Activated naive CD4-positive, alpha-beta T cell treated with anti-CD3 and anti-CD28 coated beads, Interleukin-2, amount 50 U/mL, for 24 hours (primary cell): Measurements from ENCODE around the gene CACNA2D3.

Source experiments
- H3K27ac Mint-ChIP-seq: one replicate; pipeline ENCODE4 v1.8.0; 2021; ENCODE audit warnings: mild to moderate bottlenecking, mixed read lengths
- H3K27me3 Mint-ChIP-seq: one replicate; pipeline ENCODE4 v1.8.0; 2021; ENCODE audit warnings: mixed read lengths
- H3K36me3 Mint-ChIP-seq: one replicate; pipeline ENCODE4 v1.8.0; 2021; ENCODE audit warnings: mixed read lengths
- H3K4me1 Mint-ChIP-seq: one replicate; pipeline ENCODE4 v1.8.0; 2021; ENCODE audit warnings: mixed read lengths
- H3K4me3 Mint-ChIP-seq: one replicate; pipeline ENCODE4 v1.8.0; 2021; ENCODE audit warnings: mild to moderate bottlenecking, mixed read lengths
- H3K9me3 Mint-ChIP-seq: one replicate; pipeline ENCODE4 v1.8.0; 2021; ENCODE audit warnings: mixed read lengths

CACNA2D3 gene

GRCh38 chr3:54299169-54299935 is 177.0 kb downstream of the CACNA2D3 start:
- H3K4me3 Mint-ChIP-seq, result no peak overlapping the region
- H3K27ac Mint-ChIP-seq, result no peak overlapping the region
- H3K36me3 Mint-ChIP-seq, result no peaks in the 10 kb centered on the region
- H3K9me3 Mint-ChIP-seq, result peaks cover 4% of the 10 kb centered on the region
- peaks cover 5% of the 10 kb centered on the region for H3K27me3 Mint-ChIP-seq
- no peaks in the 10 kb centered on the region for H3K4me1 Mint-ChIP-seq

GRCh38 chr3:54303517-54304375 is 181.4 kb downstream of the CACNA2D3 start:
- no peaks in the 10 kb centered on the region for H3K4me1 Mint-ChIP-seq
- H3K27ac Mint-ChIP-seq, result no peak overlapping the region
- no peak overlapping the region for H3K4me3 Mint-ChIP-seq

GRCh38 chr3:54304877-54305276 is 182.5 kb downstream of the CACNA2D3 start:
- Mint-ChIP-seq H3K9me3 (peaks cover 1% of the 10 kb centered on the region), H3K4me3 (no peak overlapping the region), H3K4me1 (no peaks in the 10 kb centered on the region), H3K27me3 (peaks cover 1% of the 10 kb centered on the region), H3K36me3 (no peaks in the 10 kb centered on the region), H3K27ac (no peak overlapping the region)

More at GRCh38 chr3:54303517-54304375, 181.4 kb downstream of the CACNA2D3 start:
- Mint-ChIP-seq H3K36me3 (no peaks in the 10 kb centered on the region), H3K9me3 (peaks cover 4% of the 10 kb centered on the region), H3K27me3 (peaks cover 1% of the 10 kb centered on the region)

GRCh38 chr3:54305409-54306099 is 183.2 kb downstream of the CACNA2D3 start:
- no peaks in the 10 kb centered on the region for H3K9me3 Mint-ChIP-seq
- no peak overlapping the region for H3K27ac Mint-ChIP-seq
- H3K27me3 Mint-ChIP-seq, result peaks cover 1% of the 10 kb centered on the region
- H3K4me3 Mint-ChIP-seq, result no peak overlapping the region
- H3K36me3 Mint-ChIP-seq, result no peaks in the 10 kb centered on the region
- no peaks in the 10 kb centered on the region for H3K4me1 Mint-ChIP-seq

GRCh38 chr3:54307566-54308180 is 185.3 kb downstream of the CACNA2D3 start:
- no peak overlapping the region for H3K4me3 Mint-ChIP-seq
- no peaks in the 10 kb centered on the region for H3K36me3 Mint-ChIP-seq

GRCh38 chr3:54309601-54310000 is 187.2 kb downstream of the CACNA2D3 start:
- Mint-ChIP-seq H3K4me3 (no peak overlapping the region), H3K27me3 (peaks cover 1% of the 10 kb centered on the region), H3K27ac (no peak overlapping the region), H3K4me1 (no peaks in the 10 kb centered on the region), H3K36me3 (no peaks in the 10 kb centered on the region), H3K9me3 (no peaks in the 10 kb centered on the region)

More at GRCh38 chr3:54307566-54308180, 185.3 kb downstream of the CACNA2D3 start:
- no peaks in the 10 kb centered on the region for H3K4me1 Mint-ChIP-seq
- H3K9me3 Mint-ChIP-seq, result no peaks in the 10 kb centered on the region
- H3K27ac Mint-ChIP-seq, result no peak overlapping the region
- H3K27me3 Mint-ChIP-seq, result peaks cover 1% of the 10 kb centered on the region

- H3K27me3 Mint-ChIP-seq, result peaks cover 1% of the 10 kb centered on the region
- no peaks in the 10 kb centered on the region for H3K9me3 Mint-ChIP-seq
- H3K27ac Mint-ChIP-seq, result no peak overlapping the region
- no peak overlapping the region for H3K4me3 Mint-ChIP-seq
- H3K4me1 Mint-ChIP-seq, result no peaks in the 10 kb centered on the region
- no peaks in the 10 kb centered on the region for H3K36me3 Mint-ChIP-seq
Measured at GRCh38 chr3:54311211-54311747, 188.9 kb downstream of the CACNA2D3 start.

- Mint-ChIP-seq H3K9me3 (no peaks in the 10 kb centered on the region), H3K4me1 (no peaks in the 10 kb centered on the region), H3K4me3 (no peak overlapping the region), H3K36me3 (no peaks in the 10 kb centered on the region), H3K27ac (no peak overlapping the region), H3K27me3 (no peaks in the 10 kb centered on the region)
Measured at GRCh38 chr3:54312156-54312899, 190.0 kb downstream of the CACNA2D3 start.

GRCh38 chr3:54313418-54313817 is 191.1 kb downstream of the CACNA2D3 start:
- no peaks in the 10 kb centered on the region for H3K36me3 Mint-ChIP-seq
- H3K27ac Mint-ChIP-seq, result no peak overlapping the region

GRCh38 chr3:54321520-54321919 is 199.2 kb downstream of the CACNA2D3 start:
- Mint-ChIP-seq H3K4me3 (no peak overlapping the region), H3K27ac (no peak overlapping the region), H3K9me3 (no peaks in the 10 kb centered on the region), H3K36me3 (no peaks in the 10 kb centered on the region), H3K4me1 (no peaks in the 10 kb centered on the region), H3K27me3 (no peaks in the 10 kb centered on the region)

More at GRCh38 chr3:54313418-54313817, 191.1 kb downstream of the CACNA2D3 start:
- H3K9me3 Mint-ChIP-seq, result no peaks in the 10 kb centered on the region
- H3K27me3 Mint-ChIP-seq, result no peaks in the 10 kb centered on the region
- H3K4me1 Mint-ChIP-seq, result no peaks in the 10 kb centered on the region
- no peak overlapping the region for H3K4me3 Mint-ChIP-seq

GRCh38 chr3:54322354-54322753 is 200.0 kb downstream of the CACNA2D3 start:
- H3K27ac Mint-ChIP-seq, result no peak overlapping the region

GRCh38 chr3:54324103-54324502 is 201.8 kb downstream of the CACNA2D3 start:
- Mint-ChIP-seq H3K9me3 (no peaks in the 10 kb centered on the region), H3K27ac (no peak overlapping the region), H3K4me3 (no peak overlapping the region), H3K36me3 (no peaks in the 10 kb centered on the region), H3K27me3 (peaks cover 4% of the 10 kb centered on the region), H3K4me1 (no peaks in the 10 kb centered on the region)

More at GRCh38 chr3:54322354-54322753, 200.0 kb downstream of the CACNA2D3 start:
- Mint-ChIP-seq H3K27me3 (peaks cover 2% of the 10 kb centered on the region), H3K4me3 (no peak overlapping the region), H3K9me3 (no peaks in the 10 kb centered on the region), H3K36me3 (no peaks in the 10 kb centered on the region), H3K4me1 (no peaks in the 10 kb centered on the region)

GRCh38 chr3:54326951-54327350 is 204.6 kb downstream of the CACNA2D3 start:
- H3K9me3 Mint-ChIP-seq, result no peaks in the 10 kb centered on the region
- no peak overlapping the region for H3K4me3 Mint-ChIP-seq
- no peak overlapping the region for H3K27ac Mint-ChIP-seq
- no peaks in the 10 kb centered on the region for H3K4me1 Mint-ChIP-seq
- no peaks in the 10 kb centered on the region for H3K36me3 Mint-ChIP-seq
- peaks cover 5% of the 10 kb centered on the region for H3K27me3 Mint-ChIP-seq

- Mint-ChIP-seq H3K27ac (no peak overlapping the region), H3K4me1 (no peaks in the 10 kb centered on the region)
Measured at GRCh38 chr3:54331341-54331740, 209.0 kb downstream of the CACNA2D3 start.

More at GRCh38 chr3:54331341-54331740, 209.0 kb downstream of the CACNA2D3 start:
- H3K9me3 Mint-ChIP-seq, result no peaks in the 10 kb centered on the region
- H3K27me3 Mint-ChIP-seq, result peaks cover 5% of the 10 kb centered on the region
- H3K36me3 Mint-ChIP-seq, result no peaks in the 10 kb centered on the region
- H3K4me3 Mint-ChIP-seq, result no peak overlapping the region
